Measurements from ENCODE around the gene C2orf49. TPM values are rescaled to one million over a fixed set of nuclear protein-coding genes. Genes with fewer than 3 reads are reported as not detected.

C2orf49 gene
- total RNA-seq, 1 experiment from 2014 or later: 18.1 TPM

- Mint-ChIP-seq H3K27me3 (ENCODE audit: unreplicated experiment) (no peaks in the 10 kb centered on the region), H3K9me3 (ENCODE audit: low read depth, unreplicated experiment) (no peaks in the 10 kb centered on the region), H3K4me1 (ENCODE audit: low read depth, unreplicated experiment) (no peaks in the 10 kb centered on the region), H3K27ac (ENCODE audit: unreplicated experiment) (peak overlapping the region; percentile 14), H3K36me3 (ENCODE audit: insufficient read depth, unreplicated experiment) (peaks cover 13% of the 10 kb centered on the region), H3K4me3 (ENCODE audit: low read depth, unreplicated experiment) (no peak overlapping the region)
- DNase-seq: no peak
- CTCF ChIA-PET: no interaction called here
- intact Hi-C loops (cut with micrococcal nuclease; ENCODE audit: unreplicated experiment): loop anchor here (10.0 kb wide), 1 partner anchor 182 kb away; no protein-coding TSS in a partner anchor
- no TSS peak for BruUV-seq (replicated peaks)
- TF ChIP-seq CTCF (IDR thresholded peaks at IDR 0.05; ENCODE audit: unreplicated experiment): no peak
Measured at GRCh38 chr2:105297216-105297615, 40.1 kb upstream of the C2orf49 start.

- Mint-ChIP-seq H3K9me3 (ENCODE audit: low read depth, unreplicated experiment) (no peaks in the 10 kb centered on the region), H3K36me3 (ENCODE audit: insufficient read depth, unreplicated experiment) (peaks cover 13% of the 10 kb centered on the region), H3K27me3 (ENCODE audit: unreplicated experiment) (no peaks in the 10 kb centered on the region), H3K4me3 (ENCODE audit: low read depth, unreplicated experiment) (no peak overlapping the region), H3K4me1 (ENCODE audit: low read depth, unreplicated experiment) (no peaks in the 10 kb centered on the region), H3K27ac (ENCODE audit: unreplicated experiment) (no peak overlapping the region)
- TF ChIP-seq CTCF (IDR thresholded peaks at IDR 0.05; ENCODE audit: unreplicated experiment): no peak
- BruUV-seq (replicated peaks): no TSS peak
- DNase-seq: no peak
- intact Hi-C loops (cut with micrococcal nuclease; ENCODE audit: unreplicated experiment): loop anchor here (10.0 kb wide), 1 partner anchor 183 kb away; no protein-coding TSS in a partner anchor
- CTCF ChIA-PET: interaction anchor here (0.6 kb wide), 1 partner anchor 223 kb away, joined by 3 read pairs; no protein-coding TSS in a partner anchor
Measured at GRCh38 chr2:105298017-105298416, 39.3 kb upstream of the C2orf49 start.

GRCh38 chr2:105299290-105299689 is 38.0 kb upstream of the C2orf49 start:
- intact Hi-C loops (cut with micrococcal nuclease; ENCODE audit: unreplicated experiment): loop anchor here (10.0 kb wide), 1 partner anchor 184 kb away; no protein-coding TSS in a partner anchor
- Mint-ChIP-seq H3K27ac (ENCODE audit: unreplicated experiment) (no peak overlapping the region), H3K4me3 (ENCODE audit: low read depth, unreplicated experiment) (no peak overlapping the region), H3K4me1 (ENCODE audit: low read depth, unreplicated experiment) (no peaks in the 10 kb centered on the region), H3K9me3 (ENCODE audit: low read depth, unreplicated experiment) (no peaks in the 10 kb centered on the region), H3K36me3 (ENCODE audit: insufficient read depth, unreplicated experiment) (peaks cover 13% of the 10 kb centered on the region), H3K27me3 (ENCODE audit: unreplicated experiment) (no peaks in the 10 kb centered on the region)
- no peak for TF ChIP-seq CTCF (IDR thresholded peaks at IDR 0.05; ENCODE audit: unreplicated experiment)
- no TSS peak for BruUV-seq (replicated peaks)
- no peak for DNase-seq
- CTCF ChIA-PET: no interaction called here

- intact Hi-C loops (cut with micrococcal nuclease; ENCODE audit: unreplicated experiment): no loop called here
- Mint-ChIP-seq H3K27me3 (ENCODE audit: unreplicated experiment) (no peaks in the 10 kb centered on the region), H3K4me3 (ENCODE audit: low read depth, unreplicated experiment) (no peak overlapping the region), H3K9me3 (ENCODE audit: low read depth, unreplicated experiment) (no peaks in the 10 kb centered on the region), H3K36me3 (ENCODE audit: insufficient read depth, unreplicated experiment) (peaks cover 13% of the 10 kb centered on the region), H3K4me1 (ENCODE audit: low read depth, unreplicated experiment) (no peaks in the 10 kb centered on the region), H3K27ac (ENCODE audit: unreplicated experiment) (no peak overlapping the region)
- no TSS peak for BruUV-seq (replicated peaks)
- CTCF ChIA-PET: no interaction called here
- no peak for TF ChIP-seq CTCF (IDR thresholded peaks at IDR 0.05; ENCODE audit: unreplicated experiment)
- DNase-seq: no peak
Measured at GRCh38 chr2:105301646-105302045, 35.7 kb upstream of the C2orf49 start.

Measured in Calu3 (cell line).